ENCODE results near the gene ATP11A. TPM values are rescaled to one million over a fixed set of nuclear protein-coding genes. Genes with fewer than 3 reads are reported as not detected.

The ATP11A gene
- total RNA-seq, 2 donors from 2014 or later: 15.2 to 38.4 TPM

DNA sequence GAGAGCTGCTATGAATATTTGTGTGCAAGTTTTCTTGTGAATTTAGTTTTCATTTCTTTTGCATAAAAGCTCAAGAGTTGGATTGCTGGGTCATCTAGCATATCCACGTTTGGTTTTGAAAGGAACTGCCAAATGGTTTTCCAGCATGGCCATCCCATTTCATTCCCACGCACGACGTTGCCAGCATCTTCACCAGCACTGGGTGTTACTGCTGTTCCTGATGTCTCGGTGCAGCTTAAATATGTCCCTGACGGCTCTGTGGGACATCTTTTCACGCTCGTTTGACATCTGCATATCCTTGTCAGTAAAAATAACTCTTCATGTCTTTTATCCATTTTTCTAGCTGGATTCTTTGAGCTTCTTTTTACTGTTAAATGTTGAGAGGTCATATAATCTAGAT lies 123.7 kb downstream of the ATP11A start:
- Histone ChIP-seq H3K27me3 (replicated peaks; ENCODE audit: insufficient read depth) (no peaks in the 10 kb centered on the region), H3K4me1 (ENCODE audit: control insufficient read depth in 1 of 2, low read depth in 2 of 2) (no peaks in the 10 kb centered on the region), H3K27ac (no peak overlapping the region), H3K9me3 (no peaks in the 10 kb centered on the region), H3K36me3 (no peaks in the 10 kb centered on the region), H3K4me3 (no peak overlapping the region)
- ATAC-seq (ENCODE audit: insufficient number of reproducible peaks, low FRiP score, low read depth): no peak
- TF ChIP-seq, protein P1, sequence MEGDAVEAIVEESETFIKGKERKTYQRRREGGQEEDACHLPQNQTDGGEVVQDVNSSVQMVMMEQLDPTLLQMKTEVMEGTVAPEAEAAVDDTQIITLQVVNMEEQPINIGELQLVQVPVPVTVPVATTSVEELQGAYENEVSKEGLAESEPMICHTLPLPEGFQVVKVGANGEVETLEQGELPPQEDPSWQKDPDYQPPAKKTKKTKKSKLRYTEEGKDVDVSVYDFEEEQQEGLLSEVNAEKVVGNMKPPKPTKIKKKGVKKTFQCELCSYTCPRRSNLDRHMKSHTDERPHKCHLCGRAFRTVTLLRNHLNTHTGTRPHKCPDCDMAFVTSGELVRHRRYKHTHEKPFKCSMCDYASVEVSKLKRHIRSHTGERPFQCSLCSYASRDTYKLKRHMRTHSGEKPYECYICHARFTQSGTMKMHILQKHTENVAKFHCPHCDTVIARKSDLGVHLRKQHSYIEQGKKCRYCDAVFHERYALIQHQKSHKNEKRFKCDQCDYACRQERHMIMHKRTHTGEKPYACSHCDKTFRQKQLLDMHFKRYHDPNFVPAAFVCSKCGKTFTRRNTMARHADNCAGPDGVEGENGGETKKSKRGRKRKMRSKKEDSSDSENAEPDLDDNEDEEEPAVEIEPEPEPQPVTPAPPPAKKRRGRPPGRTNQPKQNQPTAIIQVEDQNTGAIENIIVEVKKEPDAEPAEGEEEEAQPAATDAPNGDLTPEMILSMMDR (IDR thresholded peaks at IDR 0.05): no peak
- no peak for DNase-seq (ENCODE audit: low spot score)

DNA sequence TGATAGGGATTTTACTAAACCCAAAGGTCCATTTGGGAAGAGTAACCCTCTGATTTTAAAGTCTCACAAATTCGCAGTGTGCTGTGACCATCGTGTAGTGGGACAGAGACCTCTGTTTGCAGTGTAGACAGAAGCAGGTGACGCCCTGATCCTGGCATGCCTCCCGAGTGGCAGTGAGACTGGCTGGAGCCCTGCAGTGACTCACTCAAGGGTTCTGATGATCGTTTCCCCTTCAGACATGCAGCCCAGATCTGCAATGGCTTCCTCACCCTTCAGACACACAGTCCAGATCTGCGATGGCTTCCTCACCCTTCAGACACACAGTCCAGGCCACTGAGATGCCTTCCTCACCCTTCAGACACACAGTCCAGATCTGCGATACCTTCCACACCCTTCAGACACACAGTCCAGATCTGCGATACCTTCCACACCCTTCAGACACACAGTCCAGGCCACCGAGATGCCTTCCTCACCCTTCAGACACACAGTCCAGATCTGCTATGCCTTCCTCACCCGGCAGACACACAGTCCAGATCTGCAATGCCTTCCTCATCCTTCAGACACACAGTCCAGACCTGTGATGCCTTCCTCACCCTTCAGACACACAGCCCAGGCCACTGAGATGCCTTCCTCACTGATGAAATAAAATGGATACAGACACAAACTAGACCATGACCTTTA lies 125.2 kb downstream of the ATP11A start:
- Histone ChIP-seq H3K27me3 (replicated peaks; ENCODE audit: insufficient read depth) (no peaks in the 10 kb centered on the region), H3K27ac (no peak overlapping the region), H3K9me3 (no peaks in the 10 kb centered on the region), H3K36me3 (no peaks in the 10 kb centered on the region), H3K4me3 (no peak overlapping the region), H3K4me1 (ENCODE audit: control insufficient read depth in 1 of 2, low read depth in 2 of 2) (no peaks in the 10 kb centered on the region)
- TF ChIP-seq, protein P1 (IDR thresholded peaks at IDR 0.05): no peak
- DNase-seq (ENCODE audit: low spot score) (no peak), ATAC-seq (ENCODE audit: insufficient number of reproducible peaks, low FRiP score, low read depth) (no peak)

DNA sequence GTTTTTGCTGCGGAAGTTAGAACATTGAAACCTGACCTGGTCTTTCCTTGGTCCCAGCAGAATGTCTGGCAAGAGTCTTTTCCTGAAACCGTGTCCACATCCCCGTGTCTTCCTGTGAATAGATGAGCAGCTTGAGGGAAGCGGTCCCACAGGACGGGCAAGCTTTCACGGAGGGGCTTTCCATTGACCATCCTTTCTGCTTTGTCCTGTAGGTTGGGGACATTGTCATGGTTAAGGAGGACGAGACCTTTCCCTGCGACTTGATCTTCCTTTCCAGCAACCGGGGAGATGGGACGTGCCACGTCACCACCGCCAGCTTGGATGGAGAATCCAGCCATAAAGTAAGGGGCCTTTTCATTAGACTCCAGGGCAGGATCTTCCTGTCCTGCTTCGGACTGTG lies 126.0 kb downstream of the ATP11A start:
- Histone ChIP-seq H3K4me1 (ENCODE audit: control insufficient read depth in 1 of 2, low read depth in 2 of 2) (no peaks in the 10 kb centered on the region), H3K27ac (no peak overlapping the region), H3K4me3 (no peak overlapping the region), H3K36me3 (peaks cover 6% of the 10 kb centered on the region), H3K9me3 (no peaks in the 10 kb centered on the region), H3K27me3 (replicated peaks; ENCODE audit: insufficient read depth) (no peaks in the 10 kb centered on the region)
- TF ChIP-seq, protein P1 (IDR thresholded peaks at IDR 0.05): no peak
- DNase-seq (ENCODE audit: low spot score) (no peak), ATAC-seq (ENCODE audit: insufficient number of reproducible peaks, low FRiP score, low read depth) (no peak)

DNA sequence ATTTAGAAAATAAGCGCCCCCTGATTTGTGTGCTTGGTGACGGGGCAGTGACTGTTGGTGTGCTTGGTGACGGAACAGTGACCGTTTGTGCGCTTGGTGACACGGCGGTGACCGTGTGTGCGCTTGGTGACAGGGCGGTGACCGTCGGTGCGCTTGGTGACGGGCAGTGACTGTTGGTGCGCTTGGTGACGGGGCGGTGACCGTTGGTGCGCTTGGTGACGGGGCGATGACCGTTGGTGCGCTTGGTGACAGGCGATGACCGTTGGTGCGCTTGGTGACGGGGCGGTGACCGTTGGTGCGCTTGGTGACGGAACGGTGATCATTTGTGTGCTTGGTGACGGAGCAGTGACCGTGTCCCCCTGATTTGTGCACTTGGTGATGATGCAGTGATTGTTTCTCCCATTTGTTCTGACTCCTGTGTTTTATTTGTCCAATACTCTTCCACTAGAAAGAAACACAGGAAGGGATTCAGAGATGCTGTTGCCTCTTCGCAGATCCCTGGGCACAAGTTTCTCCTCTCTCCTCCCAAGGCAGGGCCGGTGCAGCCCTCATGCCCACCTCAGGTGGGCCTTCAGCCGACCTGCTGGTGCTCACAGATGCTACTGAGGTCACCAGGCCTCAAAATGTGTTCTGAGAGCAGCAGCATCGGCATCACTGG lies 128.3 kb downstream of the ATP11A start:
- no peaks in the 10 kb centered on the region for H3K9me3 ChIP-seq
- no peaks in the 10 kb centered on the region for H3K4me1 ChIP-seq (ENCODE audit: control insufficient read depth in 1 of 2, low read depth in 2 of 2)
- H3K27me3 ChIP-seq (replicated peaks; ENCODE audit: insufficient read depth): no peaks in the 10 kb centered on the region
- ATAC-seq (ENCODE audit: insufficient number of reproducible peaks, low FRiP score, low read depth) (no peak), DNase-seq (ENCODE audit: low spot score) (no peak)
- no peak overlapping the region for H3K4me3 ChIP-seq
- TF ChIP-seq, protein P1 (IDR thresholded peaks at IDR 0.05): no peak
- peaks cover 6% of the 10 kb centered on the region for H3K36me3 ChIP-seq
- H3K27ac ChIP-seq: no peak overlapping the region

DNA sequence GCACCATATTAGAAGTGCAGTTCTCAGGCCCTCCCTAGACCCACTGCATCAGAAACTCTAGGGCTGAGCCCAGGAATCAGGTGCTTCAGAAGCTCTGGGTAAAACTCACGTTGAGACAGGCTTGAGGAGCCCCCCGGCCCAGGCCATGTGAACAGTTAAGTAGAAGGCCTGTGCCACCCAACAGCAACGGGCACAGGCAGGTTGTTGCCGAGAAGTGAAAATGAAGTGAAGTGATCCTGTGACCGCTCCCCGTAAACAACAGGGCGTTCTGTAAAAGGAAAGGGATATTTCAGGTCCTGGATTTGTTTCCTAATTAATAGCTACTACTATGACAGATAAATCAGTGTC lies 128.8 kb downstream of the ATP11A start:
- Histone ChIP-seq H3K4me3 (no peak overlapping the region), H3K36me3 (peaks cover 6% of the 10 kb centered on the region), H3K4me1 (ENCODE audit: control insufficient read depth in 1 of 2, low read depth in 2 of 2) (no peaks in the 10 kb centered on the region), H3K27ac (no peak overlapping the region), H3K9me3 (no peaks in the 10 kb centered on the region), H3K27me3 (replicated peaks; ENCODE audit: insufficient read depth) (no peaks in the 10 kb centered on the region)
- no peak for DNase-seq (ENCODE audit: low spot score)
- ATAC-seq (ENCODE audit: insufficient number of reproducible peaks, low FRiP score, low read depth): no peak
- TF ChIP-seq, protein P1 (IDR thresholded peaks at IDR 0.05): no peak

Data from thoracic aorta (tissue), 2 donors.